ENCODE results near the gene IFT122. TPM values are rescaled to one million over a fixed set of nuclear protein-coding genes. Genes with fewer than 3 reads are reported as not detected.

IFT122 gene
- total RNA-seq, 1 donor from 2014 or later = 42.3 TPM

DNA sequence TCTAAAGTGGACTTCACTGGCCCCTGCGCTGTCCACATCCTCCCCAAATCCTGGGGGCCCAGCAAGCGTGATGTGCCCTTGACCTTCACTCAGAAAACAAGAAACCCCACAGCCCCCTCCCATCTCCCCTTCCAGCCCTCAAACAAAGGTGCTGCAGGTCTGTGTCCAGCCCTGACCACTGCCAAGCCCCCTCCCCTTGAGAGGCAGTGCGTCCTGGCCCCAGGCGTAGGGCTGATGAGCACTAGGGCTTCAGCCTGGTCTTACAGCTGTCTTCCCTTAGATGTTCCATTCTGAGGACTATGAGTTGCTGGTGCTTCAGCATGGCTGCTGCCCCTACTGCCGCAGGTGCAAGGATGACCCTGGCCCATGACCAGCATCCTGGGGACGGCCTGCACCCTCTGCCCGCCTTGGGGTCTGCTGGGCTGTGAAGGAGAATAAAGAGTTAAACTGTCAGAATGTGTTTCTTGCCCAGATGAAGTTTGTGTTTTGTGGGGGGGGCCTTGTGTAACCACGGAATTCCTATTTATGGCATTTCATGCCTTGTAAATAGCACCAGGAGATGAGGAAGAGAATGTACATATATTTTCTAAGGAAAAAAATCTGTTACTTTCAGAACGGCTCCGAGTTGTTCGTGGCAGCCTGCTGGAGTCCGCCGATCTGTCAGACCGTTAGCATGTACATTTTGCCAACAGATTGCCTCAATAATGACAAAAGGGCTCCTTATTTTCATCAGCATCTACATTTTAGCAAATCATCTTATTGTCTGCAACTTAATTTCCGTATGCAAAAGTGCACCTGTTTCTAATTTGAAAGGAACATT, 80.1 kb downstream of the IFT122 start:
- Histone ChIP-seq H3K9ac (ENCODE audit: low read depth in 1 of 3, low read length in 3 of 3) (no peak overlapping the region), H3K36me3 (ENCODE audit: control insufficient read depth in 3 of 3, insufficient read depth in 3 of 3, low read length in 3 of 3) (peaks cover 4 to 10% (median 6%) of the 10 kb centered on the region in 3 donors), H3K4me3 (ENCODE audit: low read length in 3 of 3) (no peak overlapping the region), H3K9me3 (ENCODE audit: control insufficient read depth in 3 of 3, low read length in 3 of 3) (no peaks in the 10 kb centered on the region), H3K27me3 (ENCODE audit: control insufficient read depth in 3 of 3, insufficient read depth in 3 of 3, low read length in 3 of 3) (no peaks in the 10 kb centered on the region), H3K27ac (ENCODE audit: low read depth, low read length) (no peak overlapping the region), H3K4me1 (ENCODE audit: control insufficient read depth in 3 of 3, insufficient read depth in 3 of 3, low read length in 3 of 3) (no peaks in the 10 kb centered on the region)

DNA sequence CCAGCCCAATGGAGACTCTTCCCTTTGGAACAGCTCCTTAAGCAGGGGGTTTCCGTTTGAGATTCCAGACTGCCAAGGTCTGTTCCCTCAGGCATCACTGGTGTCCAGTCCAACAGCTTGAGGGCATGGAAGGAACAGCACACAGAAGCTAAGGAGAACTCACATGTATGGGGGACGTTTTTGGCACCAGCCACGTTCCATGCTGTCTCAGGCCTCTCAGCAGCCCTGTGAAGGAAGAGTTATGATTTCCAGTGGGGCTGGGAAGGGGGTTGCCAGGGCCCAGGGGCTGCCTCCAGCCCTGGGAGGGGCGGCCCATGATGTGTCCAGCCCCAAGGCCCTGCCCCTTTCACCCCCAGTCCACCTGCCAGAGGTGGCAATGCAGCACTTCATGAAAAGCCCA, 80.9 kb downstream of the IFT122 start:
- H3K9me3 ChIP-seq (ENCODE audit: control insufficient read depth in 3 of 3, low read length in 3 of 3) = no peaks in the 10 kb centered on the region
- peaks cover 4 to 10% (median 6%) of the 10 kb centered on the region in 3 donors for H3K36me3 ChIP-seq (ENCODE audit: control insufficient read depth in 3 of 3, insufficient read depth in 3 of 3, low read length in 3 of 3)
- H3K27ac ChIP-seq (ENCODE audit: low read depth, low read length) = no peak overlapping the region
- H3K27me3 ChIP-seq (ENCODE audit: control insufficient read depth in 3 of 3, insufficient read depth in 3 of 3, low read length in 3 of 3) = no peaks in the 10 kb centered on the region
- H3K4me3 ChIP-seq (ENCODE audit: low read length in 3 of 3) = no peak overlapping the region
- H3K4me1 ChIP-seq (ENCODE audit: control insufficient read depth in 3 of 3, insufficient read depth in 3 of 3, low read length in 3 of 3) = no peaks in the 10 kb centered on the region
- no peak overlapping the region for H3K9ac ChIP-seq (ENCODE audit: low read depth in 1 of 3, low read length in 3 of 3)

DNA sequence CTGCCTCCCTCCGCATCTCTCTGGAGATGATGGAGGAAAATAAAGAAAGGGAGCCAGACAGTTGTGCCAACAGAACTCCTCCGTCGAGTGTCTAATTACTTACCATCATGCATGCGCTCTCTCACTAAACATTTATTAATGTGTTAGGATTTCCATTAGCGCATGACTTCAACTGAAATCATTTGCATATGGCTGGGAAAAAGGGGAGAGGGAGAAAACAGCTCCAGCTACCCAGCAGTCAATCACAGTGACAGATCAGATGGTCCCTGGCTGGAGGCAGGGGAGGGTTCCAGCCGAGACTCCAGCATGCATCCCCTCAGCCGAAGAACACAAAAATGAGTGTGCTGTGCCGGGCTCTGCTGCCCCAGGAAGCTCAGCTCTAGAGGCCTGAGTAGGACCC, 81.6 kb downstream of the IFT122 start:
- Histone ChIP-seq H3K4me3 (ENCODE audit: low read length in 3 of 3) (no peak overlapping the region), H3K9me3 (ENCODE audit: control insufficient read depth in 3 of 3, low read length in 3 of 3) (no peaks in the 10 kb centered on the region), H3K36me3 (ENCODE audit: control insufficient read depth in 3 of 3, insufficient read depth in 3 of 3, low read length in 3 of 3) (peaks cover 4 to 10% (median 6%) of the 10 kb centered on the region in 3 donors), H3K27me3 (ENCODE audit: control insufficient read depth in 3 of 3, insufficient read depth in 3 of 3, low read length in 3 of 3) (no peaks in the 10 kb centered on the region), H3K4me1 (ENCODE audit: control insufficient read depth in 3 of 3, insufficient read depth in 3 of 3, low read length in 3 of 3) (no peaks in the 10 kb centered on the region), H3K9ac (ENCODE audit: low read depth in 1 of 3, low read length in 3 of 3) (no peak overlapping the region), H3K27ac (ENCODE audit: low read depth, low read length) (no peak overlapping the region)

GRCh38 chr3:129522953-129523352, 82.9 kb downstream of the IFT122 start:
- Histone ChIP-seq H3K27me3 (ENCODE audit: control insufficient read depth in 3 of 3, insufficient read depth in 3 of 3, low read length in 3 of 3) (no peaks in the 10 kb centered on the region), H3K9me3 (ENCODE audit: control insufficient read depth in 3 of 3, low read length in 3 of 3) (no peaks in the 10 kb centered on the region), H3K4me1 (ENCODE audit: control insufficient read depth in 3 of 3, insufficient read depth in 3 of 3, low read length in 3 of 3) (no peaks in the 10 kb centered on the region), H3K27ac (ENCODE audit: low read depth, low read length) (no peak overlapping the region), H3K4me3 (ENCODE audit: low read length in 3 of 3) (no peak overlapping the region), H3K36me3 (ENCODE audit: control insufficient read depth in 3 of 3, insufficient read depth in 3 of 3, low read length in 3 of 3) (peaks cover 4 to 6% (median 5%) of the 10 kb centered on the region in 3 donors), H3K9ac (ENCODE audit: low read depth in 1 of 3, low read length in 3 of 3) (no peak overlapping the region)

DNA sequence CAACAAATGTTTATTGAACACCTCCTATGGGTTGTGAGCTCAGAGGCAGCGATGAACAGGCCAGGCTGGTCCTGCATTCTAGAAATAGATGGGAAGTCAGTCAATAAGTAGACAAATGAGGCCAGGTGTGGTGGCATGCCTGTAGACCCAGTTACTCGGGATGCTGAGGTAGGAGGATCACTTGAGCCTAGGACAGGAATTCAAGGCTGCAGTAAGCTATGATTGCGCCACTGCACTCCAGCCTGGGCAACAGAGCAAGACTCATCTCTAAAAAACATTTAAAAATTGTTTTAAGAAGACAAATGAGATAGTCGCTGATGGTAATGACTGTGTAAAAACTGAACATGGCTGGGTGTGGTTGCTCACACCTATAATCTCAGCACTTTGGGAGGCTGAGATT, 84.1 kb downstream of the IFT122 start:
- Histone ChIP-seq H3K4me3 (ENCODE audit: low read length in 3 of 3) (no peak overlapping the region), H3K27me3 (ENCODE audit: control insufficient read depth in 3 of 3, insufficient read depth in 3 of 3, low read length in 3 of 3) (no peaks in the 10 kb centered on the region), H3K27ac (ENCODE audit: low read depth, low read length) (no peak overlapping the region), H3K9ac (ENCODE audit: low read depth in 1 of 3, low read length in 3 of 3) (no peak overlapping the region), H3K4me1 (ENCODE audit: control insufficient read depth in 3 of 3, insufficient read depth in 3 of 3, low read length in 3 of 3) (no peaks in the 10 kb centered on the region), H3K36me3 (ENCODE audit: control insufficient read depth in 3 of 3, insufficient read depth in 3 of 3, low read length in 3 of 3) (peaks cover 2 to 3% (median 3%) of the 10 kb centered on the region in 3 donors), H3K9me3 (ENCODE audit: control insufficient read depth in 3 of 3, low read length in 3 of 3) (no peaks in the 10 kb centered on the region)

DNA sequence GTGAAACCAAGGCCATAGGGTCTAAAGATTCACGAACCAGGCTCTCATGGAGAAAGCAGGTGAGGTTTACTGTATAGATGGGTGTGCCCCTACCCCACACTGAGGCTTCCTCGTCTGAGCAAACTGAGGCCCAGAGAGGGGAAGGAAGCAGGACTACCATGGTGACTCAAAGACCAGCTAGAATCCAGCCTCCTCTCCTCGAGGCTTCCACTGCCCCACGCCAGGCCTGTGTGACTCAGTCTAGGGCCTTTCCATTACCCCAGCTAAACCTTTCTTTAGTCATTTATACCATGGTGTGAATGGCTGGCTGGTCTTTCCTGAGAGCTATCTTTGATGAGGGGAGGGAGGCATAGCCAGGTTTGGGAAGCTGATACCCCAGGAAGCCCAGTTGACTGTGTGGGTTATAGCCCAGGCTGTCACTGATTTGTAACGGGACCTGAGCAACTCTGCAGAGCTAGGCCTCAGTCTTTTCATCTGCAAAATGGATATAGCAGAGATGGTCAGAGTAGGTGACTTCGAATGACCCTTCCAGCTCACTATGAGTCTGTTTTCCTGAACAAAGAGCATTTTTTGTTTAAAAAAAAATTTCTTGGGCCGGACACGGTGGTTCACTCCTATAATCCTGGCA, 85.4 kb downstream of the IFT122 start:
- Histone ChIP-seq H3K27me3 (ENCODE audit: control insufficient read depth in 3 of 3, insufficient read depth in 3 of 3, low read length in 3 of 3) (no peaks in the 10 kb centered on the region), H3K36me3 (ENCODE audit: control insufficient read depth in 3 of 3, insufficient read depth in 3 of 3, low read length in 3 of 3) (no peaks in the 10 kb centered on the region), H3K9ac (ENCODE audit: low read depth in 1 of 3, low read length in 3 of 3) (no peak overlapping the region), H3K27ac (ENCODE audit: low read depth, low read length) (no peak overlapping the region), H3K4me3 (ENCODE audit: low read length in 3 of 3) (no peak overlapping the region), H3K9me3 (ENCODE audit: control insufficient read depth in 3 of 3, low read length in 3 of 3) (no peaks in the 10 kb centered on the region), H3K4me1 (ENCODE audit: control insufficient read depth in 3 of 3, insufficient read depth in 3 of 3, low read length in 3 of 3) (peaks cover 2 to 6% (median 5%) of the 10 kb centered on the region in 3 donors)

- H3K4me3 ChIP-seq (ENCODE audit: low read length in 3 of 3) = no peak overlapping the region
- H3K9me3 ChIP-seq (ENCODE audit: control insufficient read depth in 3 of 3, low read length in 3 of 3) = no peaks in the 10 kb centered on the region
- peaks cover 4 to 6% (median 5%) of the 10 kb centered on the region in 3 donors for H3K4me1 ChIP-seq (ENCODE audit: control insufficient read depth in 3 of 3, insufficient read depth in 3 of 3, low read length in 3 of 3)
- no peak overlapping the region for H3K9ac ChIP-seq (ENCODE audit: low read depth in 1 of 3, low read length in 3 of 3)
- no peak overlapping the region for H3K27ac ChIP-seq (ENCODE audit: low read depth, low read length)
- H3K27me3 ChIP-seq (ENCODE audit: control insufficient read depth in 3 of 3, insufficient read depth in 3 of 3, low read length in 3 of 3) = no peaks in the 10 kb centered on the region
- no peaks in the 10 kb centered on the region for H3K36me3 ChIP-seq (ENCODE audit: control insufficient read depth in 3 of 3, insufficient read depth in 3 of 3, low read length in 3 of 3)
These were observed 86.3 kb downstream of the IFT122 start for GRCh38 chr3:129526121-129526900.

DNA sequence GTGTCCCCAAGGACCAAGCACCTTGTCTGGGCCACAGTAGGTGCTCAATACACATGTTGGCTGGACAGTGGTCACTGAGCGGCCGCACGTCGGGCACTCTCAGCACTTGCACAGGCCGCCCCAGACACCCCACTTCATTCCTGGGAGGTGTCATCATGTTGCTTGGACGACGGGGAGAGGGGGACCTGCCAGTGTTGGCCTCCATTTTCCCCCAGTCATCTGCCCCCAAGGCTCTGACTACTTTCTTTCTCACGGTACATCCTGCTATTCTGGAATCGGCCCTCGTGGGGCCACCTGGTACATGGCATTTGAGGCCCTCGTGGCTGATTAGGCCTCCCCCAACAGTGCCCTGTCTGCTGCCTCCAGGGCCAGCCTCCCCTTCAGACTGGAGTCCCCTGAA, 87.2 kb downstream of the IFT122 start:
- H3K27ac ChIP-seq (ENCODE audit: low read depth, low read length) = no peak overlapping the region
- no peaks in the 10 kb centered on the region for H3K9me3 ChIP-seq (ENCODE audit: control insufficient read depth in 3 of 3, low read length in 3 of 3)
- no peaks in the 10 kb centered on the region for H3K36me3 ChIP-seq (ENCODE audit: control insufficient read depth in 3 of 3, insufficient read depth in 3 of 3, low read length in 3 of 3)
- no peaks in the 10 kb centered on the region for H3K27me3 ChIP-seq (ENCODE audit: control insufficient read depth in 3 of 3, insufficient read depth in 3 of 3, low read length in 3 of 3)
- no peak overlapping the region for H3K4me3 ChIP-seq (ENCODE audit: low read length in 3 of 3)
- H3K4me1 ChIP-seq (ENCODE audit: control insufficient read depth in 3 of 3, insufficient read depth in 3 of 3, low read length in 3 of 3) = peaks cover 4 to 6% (median 5%) of the 10 kb centered on the region in 3 donors
- H3K9ac ChIP-seq (ENCODE audit: low read depth in 1 of 3, low read length in 3 of 3) = no peak overlapping the region

- Histone ChIP-seq H3K4me3 (ENCODE audit: low read length in 3 of 3) (no peak within 1 kb of the TSS), H3K27me3 (ENCODE audit: control insufficient read depth in 3 of 3, insufficient read depth in 3 of 3, low read length in 3 of 3) (no peaks in the 10 kb centered on the region), H3K9me3 (ENCODE audit: control insufficient read depth in 3 of 3, low read length in 3 of 3) (no peaks in the 10 kb centered on the region), H3K9ac (ENCODE audit: low read depth in 1 of 3, low read length in 3 of 3) (no peak within 1 kb of the TSS), H3K36me3 (ENCODE audit: control insufficient read depth in 3 of 3, insufficient read depth in 3 of 3, low read length in 3 of 3) (no peaks in the 10 kb centered on the region), H3K27ac (ENCODE audit: low read depth, low read length) (no peak within 1 kb of the TSS), H3K4me1 (ENCODE audit: control insufficient read depth in 3 of 3, insufficient read depth in 3 of 3, low read length in 3 of 3) (peaks cover 4 to 6% (median 5%) of the 10 kb centered on the region in 3 donors)
These were observed 88.6 kb downstream of the IFT122 start, which contains the start of gene RHO for GRCh38 chr3:129528589-129529100. TSS of gene RHO (plus strand) at chr3:129528639. CDS start at chr3:129528734, 95 bp downstream.
